ENCODE data around the gene ADARB2.
"Not testable (repeated sequence)": the region's sequence is repeated elsewhere in the genome, so short reads cannot be mapped to it uniquely, and the experiment has no call there.

ADARB2 gene

DNA sequence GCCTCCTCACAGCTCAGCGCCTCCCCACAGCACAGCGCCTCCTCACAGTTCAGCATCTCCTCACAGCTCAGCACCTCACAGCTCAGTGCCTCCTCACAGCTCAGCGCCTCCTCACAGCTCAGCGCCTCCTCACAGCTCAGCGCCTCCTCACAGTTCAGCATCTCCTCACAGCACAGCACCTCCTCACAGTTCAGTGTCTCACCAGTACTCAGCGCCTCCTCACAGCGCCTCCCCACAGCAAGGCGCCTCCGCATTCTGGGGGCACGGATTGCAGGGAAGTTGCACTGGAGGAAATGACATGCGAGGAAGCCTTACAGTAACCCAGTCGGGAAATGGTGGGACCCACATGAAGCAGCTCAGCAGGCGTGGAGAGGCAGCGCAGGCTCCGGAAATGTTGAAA lies 409.6 kb downstream of the ADARB2 start:
- no peak for DNase-seq

DNA sequence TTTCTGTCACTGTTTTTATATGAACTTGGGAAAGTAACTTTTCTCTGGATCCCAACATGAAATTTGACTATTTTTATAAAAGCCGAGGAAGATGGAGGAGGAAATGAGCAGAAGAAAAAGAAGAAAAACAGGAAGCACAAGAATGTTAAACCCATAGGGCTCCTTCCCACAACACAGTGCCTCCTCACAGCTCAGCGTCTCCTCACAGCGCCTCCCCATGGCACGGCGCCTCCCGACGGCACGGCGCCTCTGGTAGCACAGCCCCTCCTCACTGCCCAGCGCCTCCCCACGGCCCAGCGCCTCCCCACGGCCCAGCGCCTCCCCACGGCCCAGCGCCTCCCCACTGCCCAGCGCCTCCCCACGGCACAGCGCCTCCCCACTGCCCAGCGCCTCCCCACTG lies 410.8 kb downstream of the ADARB2 start:
- DNase-seq = not testable (repeated sequence)

DNA sequence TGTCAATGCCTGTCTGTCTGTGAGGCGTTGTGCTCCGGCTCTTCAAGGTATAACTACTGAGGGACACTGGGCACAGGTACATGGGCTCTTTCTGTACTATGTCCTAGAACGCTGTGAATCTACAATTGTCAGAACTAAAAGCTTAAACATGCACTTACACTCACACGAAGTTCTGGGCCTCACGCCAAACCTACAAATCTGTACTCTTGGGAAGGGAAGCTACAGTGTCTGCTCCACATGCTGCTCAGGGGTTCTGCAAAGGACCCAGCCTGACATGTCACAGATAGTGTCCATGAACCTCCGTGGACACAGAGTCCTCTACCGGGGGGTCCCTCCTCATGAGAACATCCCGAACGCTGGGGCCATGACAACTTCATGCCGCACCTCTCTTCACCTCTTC lies 412.4 kb downstream of the ADARB2 start:
- no peak for DNase-seq

DNA sequence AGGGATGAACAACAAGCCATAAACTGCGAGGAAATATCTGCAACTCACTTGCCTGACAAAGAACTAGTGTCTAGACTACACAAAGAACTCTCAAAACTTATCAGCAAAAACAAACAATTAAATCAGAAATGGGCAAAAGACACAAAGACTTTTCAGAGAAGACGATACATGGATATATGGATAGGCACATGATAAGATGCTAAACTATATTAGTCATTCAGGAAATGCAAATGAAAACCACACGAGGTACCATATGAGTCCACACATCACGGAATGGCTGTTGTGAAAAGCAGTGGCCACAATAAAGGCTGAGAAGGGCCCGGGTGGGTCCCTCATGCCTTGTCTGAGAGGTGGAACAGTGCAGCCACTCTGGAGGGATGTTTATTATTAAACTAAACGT lies 413.4 kb downstream of the ADARB2 start:
- no peak for DNase-seq

DNA sequence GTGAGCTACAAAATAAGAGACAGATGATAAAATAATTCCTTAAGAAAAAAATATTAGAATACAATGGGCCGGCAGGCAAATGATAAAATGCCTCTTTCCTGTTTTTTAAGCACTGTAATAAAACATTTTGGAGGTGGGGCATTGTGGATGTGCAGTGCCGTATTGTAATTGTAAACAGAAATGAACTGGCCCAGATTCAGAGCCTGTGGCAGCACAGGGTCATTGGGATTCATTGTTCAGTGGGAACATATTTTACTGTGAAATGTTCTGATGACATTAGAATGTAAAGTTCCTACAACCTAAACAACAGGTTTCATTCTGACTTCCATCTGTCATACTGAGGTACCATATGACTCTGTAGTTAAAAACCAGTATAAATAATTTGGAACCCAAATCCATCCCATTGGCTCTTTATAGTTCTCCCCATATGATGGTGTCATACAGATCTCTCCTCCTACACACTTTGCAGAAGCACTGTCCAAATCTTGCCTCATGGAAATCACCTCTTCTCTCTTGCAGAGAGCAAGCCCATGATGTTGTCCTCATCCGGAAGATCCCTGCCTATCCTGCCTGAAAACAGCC lies 416.5 kb downstream of the ADARB2 start:
- DNase-seq = no peak

DNA sequence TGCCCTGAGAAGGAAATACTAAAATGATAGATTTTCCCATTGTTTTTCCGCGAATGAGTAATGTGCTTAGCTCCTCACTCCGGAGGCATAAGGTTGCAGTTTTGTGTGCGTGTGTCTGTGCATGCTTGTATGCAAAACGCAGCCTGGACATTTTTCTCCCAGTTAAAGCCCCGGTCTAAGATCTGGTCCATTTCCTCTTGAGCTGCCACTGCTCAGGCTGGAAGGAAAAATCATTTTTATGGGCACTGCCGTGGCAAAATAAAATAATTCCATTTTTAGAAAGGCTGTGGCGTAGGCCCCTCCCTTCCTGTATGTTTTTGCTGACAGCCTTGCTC lies 420.5 kb downstream of the ADARB2 start:
- DNase-seq = peak in 1 of 3 experiments; percentile 12

DNA sequence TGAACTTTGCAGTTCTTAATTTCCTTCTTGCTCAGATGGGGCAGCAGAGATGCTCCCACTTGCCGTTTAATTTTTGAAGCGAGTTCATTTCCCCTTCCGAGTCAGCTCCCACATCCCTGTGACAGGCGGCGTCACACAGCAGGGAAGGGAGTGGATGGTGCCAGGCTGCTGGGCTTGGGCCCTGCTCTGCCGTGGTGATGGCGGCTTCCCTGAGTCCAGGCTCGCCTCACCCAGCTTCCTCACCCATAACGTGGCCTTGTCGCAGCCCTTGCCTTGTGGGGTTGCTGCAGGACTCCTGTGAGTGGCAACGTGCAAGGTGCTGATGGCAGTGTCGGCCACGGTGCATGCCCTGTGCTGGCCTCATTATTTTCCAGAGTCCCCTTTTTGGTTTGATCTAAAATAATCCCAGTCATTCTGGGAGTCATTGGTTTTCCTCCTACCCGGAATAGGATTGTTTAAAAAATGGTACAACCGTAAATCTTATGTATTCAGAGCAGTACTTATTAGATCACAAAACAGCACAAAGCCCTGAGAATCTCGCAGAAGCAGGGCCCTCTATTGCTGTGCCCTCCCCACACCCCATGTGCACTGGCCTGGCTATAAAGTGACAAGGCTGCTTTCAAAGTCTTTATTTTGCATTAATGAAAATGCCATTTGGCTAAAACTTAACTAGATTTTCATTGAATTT lies 421.1 kb downstream of the ADARB2 start:
- peak in 2 of 3 experiments; percentile 3 to 24 for DNase-seq

DNA sequence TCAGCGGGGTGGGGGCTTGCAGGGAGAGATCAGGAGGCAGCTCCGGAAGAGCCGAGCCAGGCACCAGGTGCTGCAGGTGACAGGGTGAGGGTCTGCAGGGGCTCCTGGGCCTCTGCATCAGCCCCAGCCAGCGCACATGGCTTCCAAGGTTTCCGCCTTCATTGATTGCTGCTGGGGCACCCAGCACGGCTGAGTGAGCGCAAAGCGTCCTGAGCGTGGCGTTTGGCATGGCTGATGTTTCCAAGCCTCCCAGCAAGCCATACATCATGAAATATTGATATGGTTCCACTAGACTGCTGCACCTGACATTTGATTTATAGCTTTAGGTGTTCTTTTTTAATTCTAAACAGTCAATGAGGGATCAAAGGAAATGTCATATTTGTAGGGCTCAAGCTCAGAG lies 422.1 kb downstream of the ADARB2 start:
- peak in 2 of 3 experiments; percentile 6 to 74 for DNase-seq

DNA sequence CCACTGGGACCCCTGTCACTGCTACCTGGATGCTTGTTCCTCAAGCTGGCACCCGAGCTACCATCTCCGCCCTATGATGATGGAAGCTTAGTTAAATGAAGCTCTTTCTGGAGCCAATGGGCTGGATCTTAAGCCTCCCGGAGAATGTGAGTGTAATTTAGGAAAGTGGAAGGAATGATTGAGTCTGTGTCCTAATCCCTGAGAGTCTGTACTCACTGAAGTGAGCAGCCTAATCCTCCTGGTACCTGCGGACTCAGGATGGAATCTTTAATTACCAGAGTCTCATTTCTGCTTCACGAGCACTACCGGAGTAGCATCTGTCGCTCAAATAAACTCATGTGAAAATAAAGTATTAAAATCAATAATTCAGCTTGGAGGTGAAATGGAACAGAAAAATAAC lies 425.6 kb downstream of the ADARB2 start:
- no peak for DNase-seq

DNA sequence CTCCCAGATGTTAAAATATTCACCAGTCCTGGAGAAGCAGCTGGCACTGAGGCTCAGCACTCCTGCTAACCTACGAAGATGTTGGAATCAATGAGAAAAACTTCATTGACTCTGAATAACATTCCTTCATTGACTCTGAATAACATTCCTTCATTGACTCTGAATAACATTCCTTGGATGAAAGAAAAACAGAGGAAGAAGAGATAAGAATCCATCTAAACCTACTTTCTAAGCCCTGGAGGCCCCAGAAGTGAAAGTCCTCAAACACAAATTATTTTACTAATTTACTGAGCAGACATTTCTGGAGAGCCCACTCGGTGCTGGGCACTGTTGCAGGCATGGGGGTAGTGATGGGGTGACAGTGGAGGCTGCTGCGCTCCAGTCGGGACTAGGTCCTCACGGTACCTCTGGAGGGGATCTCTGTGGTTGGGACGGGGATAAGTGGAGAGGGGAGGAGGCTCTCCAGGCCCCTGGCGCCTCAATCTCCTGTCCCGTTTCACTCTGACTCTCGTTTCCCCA lies 427.0 kb downstream of the ADARB2 start:
- no peak for DNase-seq

DNA sequence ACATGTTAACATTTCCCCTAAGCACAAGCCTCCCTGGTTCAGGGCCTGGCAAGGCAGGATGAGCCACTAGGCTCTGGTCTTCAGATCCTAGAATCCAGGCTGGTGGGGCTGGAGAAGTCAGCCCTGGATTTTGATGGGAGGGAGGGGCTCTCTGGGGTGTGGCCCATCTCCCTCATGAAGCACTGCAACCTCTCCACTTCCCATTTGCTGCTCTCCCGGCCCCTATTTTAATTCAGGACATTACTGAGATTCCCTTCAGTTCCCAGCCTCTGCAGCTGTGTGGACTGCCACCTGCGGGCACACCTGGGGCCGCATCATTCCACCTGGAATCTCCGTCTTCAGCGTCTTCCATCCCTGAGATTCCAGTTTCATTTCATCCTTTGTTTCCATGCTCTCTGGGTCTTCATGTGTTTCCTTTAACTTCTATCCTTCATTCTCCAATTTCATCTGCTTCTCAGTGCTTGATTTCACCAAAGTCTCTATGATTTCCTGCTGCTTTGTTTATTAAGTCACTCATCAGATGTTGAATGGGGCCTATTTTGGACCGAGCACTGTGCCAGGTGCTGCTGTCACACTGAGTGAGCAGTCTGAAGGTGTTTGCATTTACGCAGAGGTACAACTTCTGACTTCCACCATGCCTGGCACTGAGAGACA lies 427.6 kb downstream of the ADARB2 start:
- no peak for DNase-seq

DNA sequence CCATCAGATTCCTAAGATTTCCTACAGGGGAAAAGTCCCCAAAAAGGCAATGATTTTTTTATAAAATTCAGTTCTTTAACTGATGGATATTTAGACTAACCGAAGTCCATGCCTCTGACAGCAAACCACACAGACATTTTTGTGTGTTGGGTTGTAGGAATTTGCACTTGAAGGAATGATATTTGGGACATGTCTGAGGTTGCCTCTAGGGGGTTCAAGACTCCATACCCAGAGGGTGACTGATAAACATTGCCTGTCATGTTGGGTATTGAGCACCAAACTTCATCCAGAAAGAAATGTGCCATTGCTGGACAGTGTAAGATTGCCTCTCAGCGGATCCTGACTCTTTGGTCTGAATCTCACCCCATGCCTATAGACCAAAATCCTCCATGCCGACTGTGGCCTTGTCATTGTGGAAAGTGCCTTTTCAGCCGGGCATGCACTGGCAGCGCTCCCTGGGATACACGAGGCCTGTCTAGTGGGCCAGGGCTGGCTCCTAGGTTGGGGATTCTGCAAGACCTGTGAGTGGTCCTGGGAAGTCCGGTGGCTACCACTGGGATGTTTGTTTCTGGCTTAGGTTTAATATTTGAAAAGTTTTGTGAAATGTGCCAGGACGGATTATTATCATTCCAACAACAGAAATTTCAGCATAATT lies 428.2 kb downstream of the ADARB2 start:
- DNase-seq = no peak

DNA sequence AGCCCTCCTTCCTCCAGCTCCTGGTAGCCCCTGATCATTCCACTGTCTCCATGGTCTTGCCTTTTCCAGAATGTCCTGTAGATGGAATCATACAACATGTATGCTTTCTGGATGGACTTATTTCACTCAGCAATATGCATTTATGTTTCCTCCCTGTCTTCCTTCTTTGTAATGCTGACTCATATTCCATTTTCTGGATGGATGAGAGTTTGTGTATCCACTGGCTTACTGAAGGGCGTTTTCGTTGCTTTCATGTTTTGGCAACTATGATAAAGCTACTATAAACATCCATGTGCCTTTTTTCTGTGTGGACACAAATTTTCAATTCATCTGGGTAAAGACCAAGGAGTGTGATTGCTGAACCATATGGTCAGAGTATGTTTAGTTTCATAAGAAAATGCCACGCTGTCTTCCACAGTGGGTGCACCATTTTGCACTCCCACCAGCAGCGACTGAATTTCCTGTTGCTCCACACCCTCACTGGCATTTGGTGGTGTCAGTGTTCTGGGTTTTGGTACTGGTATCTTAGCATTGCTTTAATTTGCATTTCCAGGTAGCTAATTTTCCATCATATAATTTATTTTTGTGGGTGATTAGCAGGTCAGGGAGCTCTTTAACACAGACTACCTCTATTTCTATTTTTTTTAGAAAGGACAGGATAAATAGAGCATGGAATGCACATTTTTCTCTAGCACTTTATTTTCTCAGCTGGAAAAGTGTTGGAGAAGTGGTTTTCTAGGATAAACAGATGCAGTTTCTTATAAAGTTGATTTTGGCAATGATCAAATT lies 429.0 kb downstream of the ADARB2 start:
- no peak for DNase-seq

DNA sequence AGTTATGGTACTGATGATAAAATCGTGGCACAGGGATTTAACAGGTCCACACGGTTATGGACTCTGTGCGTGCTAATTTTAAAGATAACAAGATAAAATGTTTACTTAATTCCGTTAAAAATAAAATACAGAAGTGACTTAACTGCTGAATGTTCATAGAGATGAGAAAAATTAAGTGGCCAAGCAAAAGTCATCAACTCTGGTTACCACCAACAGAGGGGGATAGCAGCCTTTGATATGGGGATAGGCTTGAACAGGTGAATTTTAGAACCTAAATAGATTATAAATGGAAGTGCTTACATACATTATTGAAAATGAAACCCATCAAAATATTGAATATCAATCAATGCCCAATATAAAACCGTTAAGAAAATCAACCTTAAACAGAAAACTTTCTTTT lies 436.2 kb downstream of the ADARB2 start:
- peak in 2 of 3 experiments; percentile 1 to 9 for DNase-seq

DNA sequence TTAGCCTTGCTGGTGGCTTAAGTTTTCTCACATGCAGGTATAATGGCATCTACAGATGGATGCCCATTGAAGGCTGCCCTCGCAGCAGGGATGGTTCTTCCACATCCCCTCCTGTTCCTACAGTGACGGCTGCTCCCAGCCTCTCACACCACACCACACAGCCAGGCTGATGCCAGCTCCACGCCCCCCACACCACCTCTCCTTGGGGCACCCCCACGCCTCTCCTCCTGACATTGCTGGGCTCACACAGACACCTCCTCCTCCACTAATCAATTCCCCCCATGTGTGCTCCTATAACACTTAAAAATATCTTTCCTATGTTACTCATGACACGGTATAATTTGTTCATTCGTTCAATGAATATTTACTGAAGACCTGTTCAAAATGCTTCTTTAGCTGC lies 437.1 kb downstream of the ADARB2 start:
- DNase-seq = no peak

DNA sequence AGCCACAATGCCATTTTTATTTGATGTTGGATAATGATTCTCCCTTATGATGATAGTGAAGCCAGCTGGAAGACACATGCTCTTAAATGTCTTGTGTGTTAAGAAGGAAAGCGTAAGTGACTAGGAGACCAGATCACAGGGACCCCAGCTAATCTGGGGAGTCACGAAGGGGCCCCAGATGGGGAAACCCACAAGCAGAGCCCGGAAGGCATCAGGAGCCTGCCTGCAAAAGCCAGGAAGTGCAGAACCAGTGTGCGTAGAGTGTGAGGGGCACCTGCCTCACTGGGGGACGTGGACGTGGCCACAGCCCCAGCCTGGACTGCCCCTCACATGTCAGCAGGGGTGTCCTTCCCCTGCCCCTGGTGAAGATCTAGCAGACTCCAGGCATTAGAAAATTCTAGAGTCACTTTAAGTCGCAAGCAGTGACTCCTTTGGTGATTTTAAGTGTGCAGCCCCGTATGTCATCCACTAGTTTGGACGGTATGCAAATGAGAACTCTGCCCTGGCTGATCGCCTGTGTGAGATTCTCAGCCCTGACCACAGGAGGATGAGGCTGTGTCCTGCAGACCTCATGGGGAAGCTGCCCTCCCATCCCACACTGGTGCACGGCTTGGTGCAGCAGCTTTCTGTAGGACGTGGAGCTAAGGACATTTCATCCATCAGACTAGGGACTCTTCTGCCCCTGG lies 438.1 kb downstream of the ADARB2 start:
- DNase-seq = no peak

DNA sequence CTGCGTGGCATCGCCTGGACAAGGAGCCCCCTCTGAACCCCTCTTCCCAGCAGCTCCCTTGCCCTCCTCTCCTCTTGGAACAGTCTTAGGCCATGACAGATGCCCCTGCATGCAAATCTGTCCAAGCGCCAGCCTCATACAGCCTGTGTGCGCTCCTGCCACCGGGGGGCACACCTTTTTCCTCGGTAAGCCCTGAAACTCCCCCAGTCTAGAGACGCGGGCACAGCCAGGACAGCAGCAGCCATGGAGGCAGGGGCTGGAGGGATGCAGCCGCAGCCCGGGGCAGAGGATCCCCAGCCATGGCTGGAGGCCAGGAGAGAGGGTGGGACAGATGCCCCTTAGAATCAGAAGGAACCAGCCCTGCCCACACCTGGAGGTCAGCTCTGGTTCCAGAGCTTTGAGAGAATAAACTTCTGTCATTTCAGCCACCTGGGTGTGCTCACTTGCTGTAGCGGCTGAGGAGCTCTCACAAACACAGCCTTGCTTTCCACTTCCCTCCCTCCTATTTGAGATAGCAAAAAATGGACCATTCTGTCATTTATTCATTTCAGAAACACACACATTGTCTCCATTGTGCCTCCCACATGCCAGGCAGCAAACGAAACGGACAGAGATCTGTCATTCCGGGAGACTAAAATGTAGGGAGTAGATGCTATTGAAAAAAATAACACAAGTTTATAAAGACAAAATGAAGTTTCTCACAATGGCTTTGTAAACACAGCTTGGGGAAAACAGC lies 439.6 kb downstream of the ADARB2 start:
- peak in 2 of 3 experiments; percentile 1 to 3 for DNase-seq

DNA sequence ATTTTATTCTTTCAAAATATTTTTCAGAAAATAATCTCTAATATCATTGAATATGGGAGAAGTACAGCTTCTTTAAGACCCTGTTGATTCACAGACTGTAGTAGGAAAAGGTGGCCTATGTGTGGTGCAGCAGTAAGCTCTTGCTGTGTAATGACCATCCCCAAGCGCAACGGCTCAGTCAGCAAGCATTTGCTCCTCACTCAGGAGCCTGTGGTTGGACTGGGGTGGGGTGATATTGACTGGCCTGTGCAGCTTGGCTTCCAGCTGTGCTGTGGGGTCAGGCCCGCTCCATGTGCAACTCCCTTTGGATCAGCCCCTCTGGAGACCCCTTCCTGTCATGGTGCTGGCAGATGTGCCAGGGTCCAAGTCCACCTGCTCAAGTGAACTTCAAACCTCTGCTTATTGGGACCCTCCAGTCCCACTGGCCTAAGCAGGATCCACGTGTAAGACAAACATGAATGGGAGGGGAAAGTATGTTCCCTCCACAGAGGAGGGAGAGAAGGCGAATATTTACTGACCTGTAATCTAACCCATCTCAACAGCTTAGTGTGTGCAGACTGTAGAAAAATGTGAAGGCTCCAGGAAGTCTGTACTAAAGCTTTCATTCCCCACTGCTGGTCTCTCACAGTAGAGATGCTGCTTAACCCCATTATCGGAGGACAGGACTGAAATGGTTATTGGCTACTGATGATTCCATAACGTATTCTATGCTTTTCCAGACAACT lies 441.4 kb downstream of the ADARB2 start:
- DNase-seq = no peak

DNA sequence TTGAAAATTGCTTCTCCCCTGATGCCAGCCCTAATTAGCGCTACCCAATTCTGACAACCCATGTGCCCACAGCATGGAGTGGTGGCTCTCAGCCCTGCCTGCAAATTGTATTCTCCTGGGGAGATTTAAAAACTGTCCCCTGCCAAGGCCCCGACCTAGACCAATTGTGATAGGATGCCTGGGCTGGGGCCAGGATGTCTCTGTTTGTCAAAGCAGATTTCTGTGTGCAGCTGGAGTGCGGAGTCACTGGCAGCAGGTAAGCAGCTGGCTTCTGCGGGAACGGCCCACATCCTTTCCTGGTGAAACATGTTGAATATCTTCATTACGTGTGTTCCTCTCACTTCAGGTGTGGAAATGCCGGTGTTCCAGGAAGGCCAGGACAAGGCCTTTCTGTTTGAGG lies 442.6 kb downstream of the ADARB2 start:
- DNase-seq = no peak

DNA sequence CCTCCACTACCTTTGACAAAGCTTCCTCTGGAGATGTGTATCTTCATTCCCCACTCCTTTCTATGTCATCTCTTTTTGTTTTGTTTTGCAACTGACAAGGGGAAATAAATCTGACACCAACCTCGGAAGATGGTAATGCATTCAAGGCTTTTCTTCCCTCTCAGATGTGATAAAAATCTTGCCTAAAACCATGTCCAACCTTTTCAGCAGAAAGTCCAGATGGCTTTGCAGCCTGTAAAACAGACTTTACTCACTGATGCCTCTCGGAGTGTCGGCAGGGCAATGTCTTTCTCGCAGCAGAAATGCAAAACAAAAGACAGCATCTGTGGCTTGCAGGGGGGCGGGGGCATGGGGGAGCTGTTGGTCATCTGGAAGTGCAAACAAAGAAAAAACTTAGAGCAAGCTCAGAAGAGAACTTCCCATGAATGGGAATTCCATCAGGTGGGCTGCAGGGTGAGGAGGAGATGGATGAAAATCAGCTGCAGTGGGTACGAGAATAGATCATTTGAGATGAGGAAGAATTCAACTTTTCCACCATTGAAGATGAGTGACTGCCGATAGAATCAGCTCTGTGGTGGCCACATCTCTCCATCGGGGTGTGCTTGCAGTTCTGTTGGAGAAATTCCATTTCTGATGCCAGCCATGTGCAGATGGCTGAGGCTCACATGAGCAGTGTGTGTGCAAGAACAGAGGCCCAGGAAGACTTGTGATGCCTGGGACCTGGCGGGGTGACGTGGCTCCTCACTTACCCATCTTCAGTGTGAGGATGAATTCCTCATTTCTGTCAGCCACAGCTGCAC lies 443.5 kb downstream of the ADARB2 start:
- peak in 1 of 3 experiments; percentile 53 for DNase-seq

Data from NCI-H1417 (cell line).